Nucleus accumbens (tissue), 56 donors: ENCODE data around the gene FAM187B.
A peak's percentile ranks its signal among the peaks of the same experiment; 100 is the strongest.

Experiments
- DNase-seq, 56 donors: peaks; one replicate each; lab custom pipeline; 2025; lab: John Stamatoyannopoulos, UW

The FAM187B gene

DNA sequence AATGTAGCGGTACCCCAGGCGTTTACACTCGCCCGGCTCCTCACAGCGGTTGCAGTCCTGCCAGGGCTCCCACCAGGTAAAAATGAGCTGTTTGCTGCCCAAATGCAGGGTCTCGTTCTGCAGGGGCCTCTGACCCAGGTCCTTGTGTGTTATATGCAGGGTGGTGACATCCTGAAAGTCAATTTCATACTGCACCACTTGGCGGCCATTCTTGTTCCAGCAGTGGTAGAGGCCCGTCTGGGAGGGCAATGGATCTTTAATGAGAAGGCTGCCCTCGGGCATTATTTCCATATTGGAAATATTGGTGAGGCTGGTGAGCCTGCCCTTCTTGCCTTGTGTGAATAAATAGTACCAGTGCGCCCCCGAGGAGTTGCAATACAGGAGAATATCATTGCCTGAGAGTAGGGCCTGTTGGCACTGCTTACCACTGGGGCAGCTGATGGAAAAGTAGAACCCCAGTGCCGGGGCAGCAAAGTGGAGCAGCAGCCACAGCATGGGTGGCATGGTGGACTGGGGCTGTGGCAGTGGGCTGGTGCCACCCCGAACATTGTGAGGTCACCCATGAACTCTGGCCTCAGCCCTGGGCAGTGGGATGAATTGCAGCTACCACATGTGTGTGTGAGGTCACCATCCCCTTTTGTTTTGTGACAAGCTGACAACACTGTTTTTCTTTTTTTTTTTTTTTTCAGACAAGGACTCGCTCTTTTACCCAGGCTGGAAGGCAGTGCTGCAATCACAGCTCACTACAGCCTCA lies at the start of gene FAM187B:
TSS of gene FAM187B (minus strand) at position 563 of the 754 bp plus-strand sequence. CDS start at position 504, 59 bp downstream.
- peak in 37 of 56 donors; percentile 7 to 72 (median 27) for DNase-seq

DNA sequence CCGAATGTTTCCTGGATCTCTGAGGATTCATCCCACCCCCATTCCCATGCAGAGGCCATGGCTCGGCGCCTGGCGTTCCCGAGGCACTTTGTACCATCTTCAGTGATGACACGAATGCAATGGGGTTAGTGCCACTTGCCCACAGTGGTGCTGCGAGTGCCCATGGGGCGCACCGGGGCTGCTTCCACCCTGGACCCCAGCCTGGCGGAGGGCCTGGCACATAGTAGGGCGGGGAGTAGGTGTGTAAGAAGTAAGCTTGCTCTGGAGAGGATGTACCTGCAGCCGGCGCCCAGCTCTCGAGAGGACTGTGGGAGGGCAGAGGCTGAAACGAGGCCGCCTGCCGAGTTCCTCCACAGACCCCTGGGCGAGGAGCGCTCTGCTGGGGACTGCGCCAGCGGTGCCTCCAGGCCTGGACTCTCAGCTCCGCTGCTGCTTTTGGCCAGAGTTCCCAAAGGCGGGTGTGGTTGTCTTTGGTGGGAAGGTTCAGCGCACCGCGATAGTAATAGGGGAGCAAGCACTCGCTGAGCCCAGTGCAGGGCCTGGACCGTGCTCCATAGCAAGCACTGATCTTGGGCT lies 48.3 kb upstream of the FAM187B start:
- DNase-seq, result no peak

DNA sequence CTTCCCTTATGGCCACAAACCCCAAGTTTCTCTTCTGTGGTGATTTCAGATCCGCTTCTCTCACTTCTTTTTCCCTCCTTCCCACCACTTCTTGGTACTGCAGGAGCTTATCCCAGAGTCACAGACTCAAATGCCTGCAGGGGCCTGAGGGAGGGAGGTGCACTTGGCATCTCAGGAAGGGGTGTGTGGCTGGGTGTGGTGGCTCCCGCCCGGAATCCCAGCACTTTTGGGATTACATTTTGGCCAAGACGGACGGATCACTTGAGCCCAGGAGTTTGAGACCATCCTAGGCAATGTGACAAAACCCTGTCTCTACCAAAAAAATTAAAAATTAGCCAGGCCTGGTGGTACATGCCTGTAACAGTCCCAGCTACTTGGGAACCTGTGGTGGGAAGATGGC lies 45.8 kb upstream of the FAM187B start:
- no peak for DNase-seq

DNA sequence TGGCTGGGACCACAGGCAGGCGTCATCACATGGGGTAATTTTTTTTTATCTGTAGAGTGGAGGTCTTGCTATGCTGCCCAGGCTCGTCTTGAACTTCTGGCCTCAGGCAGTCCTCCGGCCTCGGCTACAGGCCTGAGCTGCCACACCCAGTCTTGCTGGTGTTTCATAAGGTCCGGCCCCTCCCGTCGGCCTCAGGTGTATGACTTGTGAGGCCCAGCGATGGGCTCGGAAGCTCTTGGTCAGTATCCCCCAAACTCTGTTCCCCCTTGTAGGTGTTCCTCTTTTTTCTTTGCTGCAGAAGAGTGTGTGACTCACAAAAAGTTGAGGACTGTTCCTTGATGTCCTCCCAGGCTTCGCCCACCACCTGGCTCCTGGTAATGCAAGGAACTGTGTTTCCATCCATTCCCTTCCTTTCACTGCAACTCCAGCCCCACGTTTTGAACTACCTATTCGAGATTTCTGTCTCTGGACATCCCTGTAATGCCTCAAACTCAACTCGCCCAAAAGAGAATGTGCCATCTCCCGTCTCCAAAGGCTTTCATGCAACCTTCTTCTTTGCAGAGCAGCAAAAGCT lies 45.2 kb upstream of the FAM187B start:
- DNase-seq, result no peak

DNA sequence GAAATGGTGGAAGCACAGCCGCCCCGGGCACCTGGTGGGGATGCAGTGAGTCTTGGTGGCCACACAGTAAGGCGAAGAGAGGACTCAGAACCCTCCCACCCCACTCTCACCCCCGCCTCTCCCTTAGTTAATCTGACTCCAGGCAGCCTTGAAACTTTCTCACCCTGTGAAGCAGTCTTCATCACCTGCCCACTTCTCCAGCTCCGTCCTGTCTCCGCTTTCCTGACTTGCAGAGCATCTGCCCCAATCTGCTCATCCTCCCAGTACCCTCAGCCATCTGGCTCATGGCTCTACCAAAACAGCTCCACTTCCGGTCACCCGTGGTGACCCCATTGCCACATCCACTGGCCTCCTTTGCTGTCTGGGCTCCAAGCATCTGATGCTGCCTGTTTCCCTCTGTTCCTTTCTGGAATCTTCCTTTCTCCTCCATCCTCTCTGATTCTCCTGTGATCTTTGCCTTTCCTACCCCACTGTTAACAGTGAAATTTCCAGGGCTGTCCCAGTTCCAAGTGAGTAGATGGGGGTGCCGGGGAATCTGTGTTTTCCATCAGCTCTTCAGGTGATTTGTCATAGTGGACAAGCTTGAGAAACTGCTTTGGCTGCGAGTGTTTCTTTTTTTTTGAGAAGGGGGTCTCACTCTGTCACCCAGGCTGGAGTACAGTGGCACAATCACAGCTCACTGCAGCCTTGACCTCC lies 44.6 kb upstream of the FAM187B start:
- no peak for DNase-seq

DNA sequence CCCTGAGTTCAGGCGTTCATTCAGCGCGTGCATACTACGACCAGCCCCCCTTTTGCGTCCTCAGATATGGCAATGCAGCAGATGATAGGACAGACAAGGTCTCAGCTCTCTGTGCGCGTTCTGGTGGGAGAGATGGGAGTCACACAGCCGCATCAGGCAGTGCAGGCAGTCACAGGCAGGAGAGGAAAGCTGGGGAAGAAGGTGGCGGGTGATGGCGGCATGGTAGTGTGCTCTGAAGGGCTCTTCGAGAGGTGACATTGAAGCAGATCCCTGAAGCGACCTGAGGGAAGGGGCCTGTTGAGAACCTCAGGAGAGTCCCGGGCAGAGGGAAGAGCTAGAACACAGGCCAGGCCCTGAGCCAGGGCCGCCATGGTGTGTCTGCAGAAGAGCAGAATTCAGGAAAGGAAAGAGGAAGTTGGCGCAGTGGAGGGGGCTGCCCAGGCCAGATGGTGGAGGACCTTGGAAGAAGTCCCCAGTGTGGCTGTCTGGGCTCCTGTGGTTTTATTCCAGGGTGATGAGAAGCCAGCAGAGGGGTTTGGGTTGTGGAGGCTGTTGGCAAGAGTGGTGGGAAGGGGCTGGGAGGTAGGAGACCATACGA lies 43.7 kb upstream of the FAM187B start:
- DNase-seq, result peak in 7 of 56 donors; percentile 12 to 41 (median 24)

DNA sequence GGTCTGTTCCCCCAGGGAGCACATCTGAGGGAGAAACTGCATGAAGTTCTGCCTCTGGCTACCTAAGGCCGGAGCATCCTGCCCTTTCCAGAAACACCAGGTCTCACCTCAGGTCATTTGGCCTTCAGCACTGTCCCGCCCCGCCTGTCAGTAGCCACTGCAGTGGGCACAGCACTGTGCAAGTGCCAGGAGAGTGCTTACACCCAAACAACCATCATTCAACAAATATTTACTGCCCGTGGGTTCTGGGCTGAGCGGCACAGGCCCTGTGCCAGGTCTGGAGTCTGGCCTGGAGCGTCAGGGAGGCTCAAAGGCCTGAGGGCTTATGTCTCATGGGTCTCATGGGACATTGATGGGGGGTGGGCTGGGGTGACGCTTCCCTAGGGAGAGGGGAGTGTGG lies 43.0 kb upstream of the FAM187B start:
- DNase-seq, result no peak

DNA sequence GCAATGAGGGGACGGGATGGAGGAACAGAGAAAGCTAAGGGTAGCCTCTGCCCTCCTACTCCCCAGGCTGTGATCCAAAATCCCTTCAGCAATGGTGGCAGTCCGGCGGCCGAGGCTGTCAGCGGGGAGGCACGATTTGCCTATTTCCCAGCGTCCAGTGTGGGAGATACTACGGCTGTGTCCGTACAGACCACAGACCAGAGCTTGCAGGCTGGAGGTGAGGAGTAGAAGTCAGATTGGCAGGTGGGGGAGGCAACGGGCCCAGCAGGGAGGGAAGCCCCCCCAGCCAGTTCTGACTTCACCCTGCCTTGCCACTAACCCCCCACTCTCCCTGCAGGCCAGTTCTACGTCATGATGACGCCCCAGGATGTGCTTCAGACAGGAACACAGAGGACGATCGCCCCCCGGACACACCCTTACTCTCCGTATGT lies 41.9 kb upstream of the FAM187B start:
- DNase-seq, result no peak

DNA sequence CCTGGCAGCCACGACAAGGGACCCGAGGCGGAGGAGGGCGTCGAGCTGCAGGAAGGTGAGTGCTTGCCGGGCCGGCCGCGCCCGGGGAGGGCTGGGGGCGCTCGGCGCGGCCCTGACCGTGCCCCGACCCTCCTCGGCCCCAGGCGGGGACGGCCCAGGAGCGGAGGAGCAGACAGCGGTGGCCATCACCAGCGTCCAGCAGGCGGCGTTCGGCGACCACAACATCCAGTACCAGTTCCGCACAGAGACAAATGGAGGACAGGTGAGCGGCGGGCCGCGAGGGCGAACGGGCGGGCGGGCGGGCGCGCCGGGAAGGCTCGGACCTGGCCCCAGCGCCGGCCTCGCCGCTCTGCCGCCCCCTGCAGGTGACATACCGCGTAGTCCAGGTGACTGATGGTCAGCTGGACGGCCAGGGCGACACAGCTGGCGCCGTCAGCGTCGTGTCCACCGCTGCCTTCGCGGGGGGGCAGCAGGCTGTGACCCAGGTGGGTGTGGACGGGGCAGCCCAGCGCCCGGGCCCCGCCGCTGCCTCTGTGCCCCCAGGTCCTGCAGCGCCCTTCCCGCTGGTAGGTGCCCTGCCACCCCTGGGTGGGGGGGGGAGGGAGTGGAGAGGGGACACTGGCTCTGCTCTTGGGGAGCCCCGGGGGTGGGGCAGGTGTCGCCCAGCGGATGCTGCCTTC lies 41.0 kb upstream of the FAM187B start:
- DNase-seq, result peak in 53 of 56 donors; percentile 23 to 91 (median 73)

DNA sequence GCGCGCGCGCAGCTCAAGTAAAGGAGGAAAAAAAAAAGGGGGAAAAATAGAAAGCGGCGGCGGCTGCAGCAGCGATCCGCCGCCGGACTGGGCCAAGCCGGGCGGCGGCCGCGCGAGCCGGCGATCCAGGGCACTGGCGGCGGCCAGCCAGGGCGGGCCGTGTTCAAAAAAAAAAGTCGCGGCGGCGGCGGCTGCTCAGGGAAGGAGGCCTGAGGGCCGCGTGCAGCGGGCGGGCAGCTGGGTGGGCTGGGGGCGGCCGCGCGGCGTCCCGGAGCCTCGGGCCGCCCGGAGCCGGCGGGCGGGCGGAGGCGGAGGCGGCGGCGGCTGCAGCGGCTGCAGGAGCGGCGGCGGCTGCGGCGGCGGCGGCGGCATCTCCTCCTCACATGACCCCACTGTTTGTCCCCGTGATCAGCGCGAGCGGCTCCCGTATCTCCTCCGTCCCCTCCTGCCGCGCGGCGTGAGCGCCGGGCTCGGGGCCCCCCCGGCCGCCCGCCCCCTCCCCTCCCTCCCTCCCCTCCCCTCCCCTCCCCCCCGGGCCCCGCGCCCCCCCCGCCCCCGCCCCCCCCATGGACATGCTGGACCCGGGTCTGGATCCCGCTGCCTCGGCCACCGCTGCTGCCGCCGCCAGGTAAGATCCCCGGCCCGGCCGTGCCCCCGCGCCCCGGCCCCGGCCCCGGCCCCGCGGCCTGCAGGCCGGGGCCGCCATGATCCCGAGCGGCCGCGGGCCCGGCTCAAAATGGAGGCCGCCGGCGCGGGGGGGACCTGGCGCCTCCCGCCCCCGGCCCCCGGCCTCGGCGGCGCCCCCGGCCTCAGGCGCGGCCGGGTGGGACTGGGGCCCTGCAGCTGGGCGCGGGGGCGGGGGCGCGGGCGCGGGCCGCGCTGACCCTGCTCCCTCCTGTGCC lies 40.2 kb upstream of the FAM187B start, which contains the start of gene USF2:
TSS of gene USF2 (plus strand) at position 427 of the 902 bp plus-strand sequence. CDS start at position 567, 140 bp downstream.
- DNase-seq, result peak in 48 of 56 donors; percentile 24 to 86 (median 64)

DNA sequence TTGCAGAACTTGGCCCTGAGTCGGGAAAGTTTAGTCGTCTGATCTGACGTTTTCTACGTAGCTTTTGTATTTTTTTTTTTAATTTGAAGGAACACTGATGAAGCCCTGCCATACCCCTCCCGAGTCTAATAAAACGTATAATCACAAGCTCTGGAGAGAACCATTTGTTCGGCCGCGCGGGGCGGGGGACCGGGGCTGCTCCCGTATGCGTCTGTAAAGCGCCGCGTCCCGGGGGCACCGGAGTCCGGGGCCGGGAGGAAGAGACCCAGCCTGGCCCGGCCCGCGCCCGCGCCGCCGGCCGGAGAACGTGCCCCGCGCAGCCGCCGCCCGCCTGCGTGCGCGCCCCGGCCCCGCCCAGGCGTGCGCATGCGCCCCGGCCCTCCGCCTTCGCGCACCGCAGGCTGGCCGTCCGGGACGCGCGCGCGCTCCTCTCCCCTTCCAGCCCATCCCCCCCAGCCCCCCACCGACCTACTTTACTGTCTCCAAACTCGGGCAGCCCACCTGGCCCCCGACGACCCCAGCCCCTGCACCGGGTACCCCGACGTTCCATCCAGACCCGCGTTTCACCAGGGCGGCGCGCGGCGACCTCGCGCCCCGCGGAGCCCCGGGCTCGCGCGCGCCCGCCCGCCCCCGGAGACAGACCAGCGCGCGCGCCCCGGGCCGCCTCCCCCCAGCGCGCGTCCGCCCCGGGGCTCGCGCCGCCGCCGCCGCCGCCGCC lies 39.4 kb upstream of the FAM187B start:
- peak in 46 of 56 donors; percentile 27 to 80 (median 60) for DNase-seq

DNA sequence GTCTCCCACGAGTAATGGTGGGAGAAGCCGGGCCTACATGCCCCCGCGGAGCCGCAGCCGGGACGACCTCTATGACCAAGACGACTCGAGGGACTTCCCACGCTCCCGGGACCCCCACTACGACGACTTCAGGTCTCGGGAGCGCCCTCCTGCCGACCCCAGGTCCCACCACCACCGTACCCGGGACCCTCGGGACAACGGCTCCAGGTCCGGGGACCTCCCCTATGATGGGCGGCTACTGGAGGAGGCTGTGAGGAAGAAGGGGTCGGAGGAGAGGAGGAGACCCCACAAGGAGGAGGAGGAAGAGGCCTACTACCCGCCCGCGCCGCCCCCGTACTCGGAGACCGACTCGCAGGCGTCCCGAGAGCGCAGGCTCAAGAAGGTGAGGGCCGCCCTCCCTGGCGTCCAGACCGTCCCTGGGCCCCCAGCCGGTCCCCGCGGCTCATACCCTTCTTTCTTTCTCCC lies 38.8 kb upstream of the FAM187B start:
- peak in 23 of 56 donors; percentile 29 to 74 (median 51) for DNase-seq

DNA sequence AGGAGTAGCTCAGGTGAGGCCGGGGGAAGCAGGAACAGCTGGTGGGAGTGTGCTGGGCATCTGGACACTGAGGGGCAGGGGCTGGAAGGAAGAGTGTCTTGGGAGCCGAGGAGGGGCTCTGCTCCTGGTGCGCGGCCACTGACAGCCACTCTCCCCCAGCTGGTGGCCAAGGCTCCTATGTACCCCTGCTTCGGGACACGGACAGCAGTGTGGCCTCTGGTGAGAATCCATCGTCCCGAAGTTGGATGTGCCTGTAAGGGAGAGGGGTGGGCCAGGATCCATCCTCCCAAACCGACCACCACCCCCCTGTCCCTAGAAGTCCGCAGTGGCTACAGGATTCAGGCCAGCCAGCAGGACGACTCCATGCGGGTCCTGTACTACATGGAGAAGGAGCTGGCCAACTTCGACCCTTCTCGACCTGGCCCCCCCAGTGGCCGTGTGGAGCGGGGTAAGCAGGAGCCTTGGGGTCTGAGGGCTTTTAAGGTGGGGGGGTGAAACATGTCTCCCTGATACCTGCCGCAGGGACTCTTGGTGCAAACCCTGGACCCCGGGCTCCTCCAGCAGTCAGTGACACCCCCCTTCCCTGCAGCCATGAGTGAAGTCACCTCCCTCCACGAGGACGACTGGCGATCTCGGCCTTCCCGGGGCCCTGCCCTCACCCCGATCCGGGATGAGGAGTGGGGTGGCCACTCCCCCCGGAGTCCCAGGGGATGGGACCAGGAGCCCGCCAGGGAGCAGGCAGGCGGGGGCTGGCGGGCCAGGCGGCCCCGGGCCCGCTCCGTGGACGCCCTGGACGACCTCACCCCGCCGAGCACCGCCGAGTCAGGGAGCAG lies 38.2 kb upstream of the FAM187B start:
- no peak for DNase-seq

DNA sequence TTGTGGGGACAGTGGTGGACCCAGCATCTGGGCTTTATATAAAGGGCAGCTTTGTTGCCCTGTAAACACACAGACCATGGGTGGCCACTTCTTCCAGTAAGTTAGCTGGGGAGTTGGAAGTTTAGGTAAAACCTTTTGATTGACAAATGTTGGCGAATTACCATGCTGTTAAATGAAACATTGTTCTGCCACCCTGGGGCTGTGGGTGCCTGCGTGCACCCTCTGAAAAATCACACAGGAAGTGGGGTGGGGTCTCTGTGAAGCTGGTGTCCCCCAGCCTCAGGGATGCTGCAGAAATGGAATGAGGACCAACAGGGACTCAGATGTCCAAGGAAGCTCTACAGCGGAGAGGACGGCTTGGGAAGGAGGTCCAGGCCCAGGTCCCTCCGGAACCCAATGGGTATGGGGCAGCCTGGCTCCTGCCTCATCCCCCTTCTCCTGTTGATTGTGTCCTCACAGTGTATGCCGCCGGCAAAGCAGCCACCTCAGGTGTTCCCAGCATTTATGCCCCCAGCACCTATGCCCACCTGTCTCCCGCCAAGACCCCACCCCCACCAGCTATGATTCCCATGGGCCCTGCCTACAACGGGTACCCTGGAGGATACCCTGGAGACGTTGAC lies 37.5 kb upstream of the FAM187B start:
- DNase-seq, result no peak

DNA sequence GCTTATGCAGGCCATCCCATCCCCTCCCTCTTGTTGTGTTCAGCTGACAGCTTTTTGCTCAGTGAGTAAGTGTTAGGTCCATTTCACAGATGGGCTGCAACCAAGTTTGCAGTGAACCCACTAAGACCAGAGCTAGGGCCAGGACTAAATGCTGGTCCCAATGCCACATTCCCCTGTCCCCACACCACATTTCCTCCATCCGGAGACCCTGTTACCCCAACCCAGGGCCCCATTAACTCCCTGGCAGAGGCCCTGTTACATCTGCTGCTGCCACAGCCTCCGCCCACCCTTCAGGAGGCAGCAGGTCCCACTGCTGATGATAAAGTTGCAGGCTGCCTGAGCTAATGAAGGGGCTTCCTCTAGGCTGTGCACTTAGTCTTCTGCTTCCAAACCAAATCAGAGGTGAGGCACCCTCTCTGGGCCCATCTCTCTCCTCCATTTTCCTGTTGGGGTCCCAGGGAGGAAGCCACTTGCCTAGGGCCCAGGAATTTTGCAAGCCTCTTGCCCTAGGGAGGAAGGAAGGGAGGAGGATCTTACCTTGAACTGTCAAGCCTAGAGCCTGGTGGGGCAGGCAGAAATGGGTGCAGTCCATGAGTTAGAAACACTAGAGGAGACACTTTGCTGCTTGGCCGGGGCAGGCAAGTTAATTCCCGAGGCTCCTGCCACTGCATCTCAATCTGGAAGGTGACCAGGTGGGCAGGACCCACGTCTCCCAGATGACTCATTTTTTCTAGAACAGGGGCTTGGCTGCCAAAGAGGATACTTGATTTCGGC lies 36.8 kb upstream of the FAM187B start:
- DNase-seq, result no peak
